NCI-H1694 treated with DMSO at 0.1 percent for 48 hours (cell line): ENCODE data around the gene KCNE4.

ENCODE experiments used
- DNase-seq: peaks from one replicate; lab custom pipeline; 2025; lab: John Stamatoyannopoulos, UW

The KCNE4 gene

GRCh38 chr2:223041527-223042109 is 10.4 kb upstream of the KCNE4 start:
- no peak for DNase-seq

GRCh38 chr2:223042284-223042683 is 9.7 kb upstream of the KCNE4 start:
- DNase-seq, result no peak

- DNase-seq, result no peak
Observed at GRCh38 chr2:223042704-223043118, 9.3 kb upstream of the KCNE4 start.

GRCh38 chr2:223043164-223043941 is 8.6 kb upstream of the KCNE4 start:
- DNase-seq, result no peak

- DNase-seq, result no peak
Observed at GRCh38 chr2:223044092-223044836, 7.7 kb upstream of the KCNE4 start.

GRCh38 chr2:223044916-223045700 is 6.9 kb upstream of the KCNE4 start:
- no peak for DNase-seq

GRCh38 chr2:223046470-223047040 is 5.4 kb upstream of the KCNE4 start:
- no peak for DNase-seq

- DNase-seq, result no peak
Observed at GRCh38 chr2:223047260-223047761, 4.7 kb upstream of the KCNE4 start.

- no peak for DNase-seq
Observed at GRCh38 chr2:223048519-223048918, 3.5 kb upstream of the KCNE4 start.

GRCh38 chr2:223049356-223049755 is 2.6 kb upstream of the KCNE4 start:
- no peak for DNase-seq

- no peak for DNase-seq
Observed at GRCh38 chr2:223050188-223050587, 1.8 kb upstream of the KCNE4 start.

- no peak for DNase-seq
Observed at GRCh38 chr2:223050900-223051504, 988 bp upstream of the KCNE4 start.

GRCh38 chr2:223052548-223053483 is 826 bp downstream of the KCNE4 start:
- DNase-seq, result no peak

GRCh38 chr2:223053484-223054192 is 1.6 kb downstream of the KCNE4 start:
- DNase-seq, result no peak

- DNase-seq, result no peak
Observed at GRCh38 chr2:223054193-223054781, 2.3 kb downstream of the KCNE4 start.

- DNase-seq, result peak; percentile 80
Observed at GRCh38 chr2:223055140-223055539, 3.1 kb downstream of the KCNE4 start.

GRCh38 chr2:223055836-223056235 is 3.8 kb downstream of the KCNE4 start:
- DNase-seq, result no peak

GRCh38 chr2:223056701-223057418 is 4.9 kb downstream of the KCNE4 start:
- no peak for DNase-seq
